ENCODE results near the gene PNPLA5. TPM values are rescaled to one million over a fixed set of nuclear protein-coding genes. Genes with fewer than 3 reads are reported as not detected.

The PNPLA5 gene
- total RNA-seq, 1 experiment from 2014 or later: not detected

GRCh38 chr22:43879901-43880540 is 11.8 kb downstream of the PNPLA5 start:
- POLR2A ChIA-PET (ENCODE audit: unreplicated experiment): no interaction called here
- Histone ChIP-seq H3K9ac (ENCODE audit: low read length) (no peak overlapping the region), H3F3A (ENCODE audit: low read length, unreplicated experiment) (no peaks in the 10 kb centered on the region), H2AFZ (ENCODE audit: low read length) (no peak overlapping the region), H3K4me1 (ENCODE audit: insufficient read depth, low read length) (no peaks in the 10 kb centered on the region), H3K36me3 (ENCODE audit: low read depth, low read length) (no peaks in the 10 kb centered on the region), H3K9me3 (ENCODE audit: low read length) (no peaks in the 10 kb centered on the region), H4K20me1 (ENCODE audit: low read length) (no peaks in the 10 kb centered on the region), H3K79me2 (ENCODE audit: low read length) (no peaks in the 10 kb centered on the region), H3K4me2 (ENCODE audit: low read length) (no peak overlapping the region), H3K4me3 (ENCODE audit: low read length) (no peak overlapping the region), H3K27me3 (ENCODE audit: low read length) (peaks cover 10% of the 10 kb centered on the region), H3K27ac (ENCODE audit: low read length) (no peak overlapping the region), H3K9me2 (replicated peaks; ENCODE audit: low read length) (no peaks in the 10 kb centered on the region)
- CTCF ChIA-PET: no interaction called here
- TF ChIP-seq EZH2phosphoT487 (IDR thresholded peaks at IDR 0.05; ENCODE audit: borderline replicate concordance, low read length) (no peak), CTCF (conservative IDR thresholded peaks at IDR 0.05; ENCODE audit: low read depth, low read length) (no peak), EZH2 (IDR thresholded peaks at IDR 0.05; ENCODE audit: low read length, unreplicated experiment) (no peak)
- intact Hi-C loops (cut with micrococcal nuclease): no loop called here
- ATAC-seq (no peak), DNase-seq (no peak)
- no TSS peak for BruUV-seq (replicated peaks)

- Histone ChIP-seq H2AFZ (ENCODE audit: low read length) (no peak overlapping the region), H3K4me2 (ENCODE audit: low read length) (no peak overlapping the region), H3K27me3 (ENCODE audit: low read length) (peaks cover 10% of the 10 kb centered on the region), H3K79me2 (ENCODE audit: low read length) (no peaks in the 10 kb centered on the region), H3K4me3 (ENCODE audit: low read length) (no peak overlapping the region), H3K4me1 (ENCODE audit: insufficient read depth, low read length) (no peaks in the 10 kb centered on the region), H3K9me3 (ENCODE audit: low read length) (no peaks in the 10 kb centered on the region), H4K20me1 (ENCODE audit: low read length) (no peaks in the 10 kb centered on the region), H3K9ac (ENCODE audit: low read length) (no peak overlapping the region), H3K9me2 (replicated peaks; ENCODE audit: low read length) (no peaks in the 10 kb centered on the region), H3K27ac (ENCODE audit: low read length) (no peak overlapping the region), H3F3A (ENCODE audit: low read length, unreplicated experiment) (no peaks in the 10 kb centered on the region), H3K36me3 (ENCODE audit: low read depth, low read length) (no peaks in the 10 kb centered on the region)
- CTCF ChIA-PET: no interaction called here
- BruUV-seq (replicated peaks): no TSS peak
- no peak for DNase-seq
- no peak for ATAC-seq
- intact Hi-C loops (cut with micrococcal nuclease): no loop called here
- POLR2A ChIA-PET (ENCODE audit: unreplicated experiment): no interaction called here
- TF ChIP-seq EZH2phosphoT487 (IDR thresholded peaks at IDR 0.05; ENCODE audit: borderline replicate concordance, low read length) (no peak), EZH2 (IDR thresholded peaks at IDR 0.05; ENCODE audit: low read length, unreplicated experiment) (no peak), CTCF (conservative IDR thresholded peaks at IDR 0.05; ENCODE audit: low read depth, low read length) (no peak)
These were observed 12.8 kb downstream of the PNPLA5 start for GRCh38 chr22:43878831-43879550.
